Skeletal muscle tissue (tissue), 4 donors: ENCODE measurements around the gene FREM1. TPM values are rescaled to one million over a fixed set of nuclear protein-coding genes. Genes with fewer than 3 reads are reported as not detected.

Experiments
- H3K27ac ChIP-seq: one replicate; pipeline ENCODE4 v1.7.0; 2013; ENCODE audit warnings: mild to moderate bottlenecking, low read depth, low read length, inconsistent platforms
- H3K27me3 ChIP-seq, 3 donors: one replicate each; pipeline ENCODE4 v1.7.0; 2013; ENCODE audit warnings: low read length in 3 of 3; ENCODE audit not compliant: control insufficient read depth in 3 of 3, insufficient read depth in 3 of 3
- H3K36me3 ChIP-seq, 3 donors: one replicate each; pipeline ENCODE4 v1.7.0; 2013; ENCODE audit warnings: low read length in 3 of 3; ENCODE audit not compliant: control insufficient read depth in 3 of 3, insufficient read depth in 3 of 3
- H3K4me1 ChIP-seq, 3 donors: one replicate each; pipeline ENCODE4 v1.7.0; 2013; ENCODE audit warnings: low read length in 3 of 3, mild to moderate bottlenecking in 3 of 3; ENCODE audit not compliant: control insufficient read depth in 3 of 3, insufficient read depth in 3 of 3
- H3K4me3 ChIP-seq, 3 donors: one replicate each; pipeline ENCODE4 v1.7.0; 2013; ENCODE audit warnings: low read length in 3 of 3
- H3K9ac ChIP-seq, 3 donors: one replicate each; pipeline ENCODE4 v1.7.0; 2013; ENCODE audit warnings: low read length in 3 of 3, mild to moderate bottlenecking in 3 of 3, moderate library complexity in 2 of 3, low read depth in 1 of 3
- H3K9me3 ChIP-seq, 3 donors: one replicate each; pipeline ENCODE4 v1.7.0; 2013; ENCODE audit warnings: low read length in 3 of 3; ENCODE audit not compliant: control insufficient read depth in 3 of 3
- total RNA-seq: library from RNA; depleted of rRNA; stranded (reverse); fragments of >200 nt; gene quantifications from one replicate; pipeline ENCODE4 v1.2.3, GENCODE V29; 2014
- donor health status: Osteomylitis.

FREM1 gene
- total RNA-seq, 1 donor from 2014 or later = 17.2 TPM

DNA sequence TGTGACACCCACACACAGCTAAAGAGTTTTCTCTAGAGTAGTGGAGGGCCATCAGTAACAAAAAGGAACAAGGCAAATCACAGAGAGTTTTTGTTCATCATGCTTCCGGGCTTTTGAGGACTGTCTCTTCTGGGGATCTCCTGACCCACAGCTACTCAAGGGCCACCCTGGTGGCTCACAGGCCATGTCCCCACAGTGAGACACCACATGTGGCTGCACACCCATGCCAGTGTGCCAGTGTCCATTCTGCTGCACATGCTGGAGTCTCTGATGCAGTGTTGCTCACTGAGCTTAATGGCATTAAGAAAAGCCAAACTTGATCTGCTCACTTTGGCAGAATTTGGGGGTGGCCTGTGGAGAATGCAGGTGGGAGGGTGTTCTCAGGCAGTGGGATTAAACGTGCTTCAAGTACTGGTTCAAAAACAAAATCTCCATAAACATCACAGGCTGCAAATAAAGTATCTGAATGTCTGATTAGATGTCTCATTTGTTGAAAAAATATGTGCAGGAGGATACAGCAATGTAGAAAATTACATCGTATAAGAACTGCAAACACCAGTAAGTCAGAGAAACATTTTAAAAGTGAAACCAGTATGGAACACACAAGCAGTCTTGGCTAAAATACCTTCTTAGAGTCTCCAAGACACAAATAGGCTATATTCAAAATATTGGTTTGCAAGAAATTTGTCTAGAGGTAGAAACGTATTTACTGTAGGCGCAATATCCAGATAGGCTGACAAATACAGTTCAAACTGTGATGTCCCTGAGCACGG, 11.0 kb downstream of the FREM1 start:
- no peaks in the 10 kb centered on the region for H3K36me3 ChIP-seq
- no peaks in the 10 kb centered on the region for H3K9me3 ChIP-seq
- no peak overlapping the region for H3K9ac ChIP-seq
- no peak overlapping the region for H3K27ac ChIP-seq
- H3K4me1 ChIP-seq = no peaks in the 10 kb centered on the region
- no peaks in the 10 kb centered on the region for H3K27me3 ChIP-seq
- H3K4me3 ChIP-seq = no peak overlapping the region

DNA sequence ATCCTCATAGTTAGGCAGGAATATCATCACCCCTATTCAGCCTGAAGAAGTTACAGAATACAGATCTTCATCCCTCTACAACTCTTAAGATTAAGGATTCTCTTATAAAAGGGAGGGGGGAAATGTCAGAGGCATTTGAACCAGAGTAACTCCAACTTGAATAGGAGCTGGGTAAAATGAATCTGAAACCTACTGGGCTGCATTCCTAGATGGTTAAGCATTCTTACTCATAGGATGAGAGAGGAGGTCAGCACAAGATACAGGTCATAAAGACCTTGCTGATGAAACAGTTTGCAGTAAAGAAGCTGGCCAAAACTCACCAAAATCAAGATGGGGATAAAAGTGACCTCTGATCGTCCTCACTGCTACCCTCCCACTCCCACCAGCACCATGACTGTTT, 14.4 kb downstream of the FREM1 start:
- Histone ChIP-seq H3K9me3 (no peaks in the 10 kb centered on the region), H3K4me1 (no peaks in the 10 kb centered on the region), H3K27me3 (no peaks in the 10 kb centered on the region), H3K36me3 (no peaks in the 10 kb centered on the region), H3K27ac (no peak overlapping the region), H3K4me3 (no peak overlapping the region), H3K9ac (no peak overlapping the region)

- Histone ChIP-seq H3K9me3 (no peaks in the 10 kb centered on the region), H3K4me3 (no peak overlapping the region), H3K9ac (no peak overlapping the region), H3K27ac (no peak overlapping the region), H3K27me3 (no peaks in the 10 kb centered on the region), H3K4me1 (no peaks in the 10 kb centered on the region), H3K36me3 (no peaks in the 10 kb centered on the region)
These were observed 16.9 kb downstream of the FREM1 start for GRCh38 chr9:14893280-14893679.

DNA sequence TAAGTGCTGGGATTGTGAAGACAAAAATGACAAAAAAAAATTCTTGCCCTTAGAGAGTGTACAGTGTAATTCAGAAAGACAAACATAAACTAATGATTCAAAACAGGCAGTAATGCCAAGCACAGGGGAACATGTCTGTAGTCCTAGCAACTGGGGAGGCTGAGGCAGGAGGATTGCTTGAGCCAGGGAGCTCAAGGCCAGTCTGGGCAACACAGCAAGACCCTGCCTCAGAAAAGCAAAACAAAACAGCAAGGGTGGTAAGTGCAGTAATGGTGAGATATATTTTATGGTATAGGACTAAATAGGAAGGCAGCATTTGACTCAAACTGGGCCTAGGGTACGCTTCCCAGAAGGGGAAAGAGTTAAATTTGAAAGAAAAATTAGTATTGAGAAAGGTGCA, 18.9 kb downstream of the FREM1 start:
- H3K27me3 ChIP-seq = no peaks in the 10 kb centered on the region
- H3K9ac ChIP-seq = no peak overlapping the region
- no peaks in the 10 kb centered on the region for H3K9me3 ChIP-seq
- H3K36me3 ChIP-seq = no peaks in the 10 kb centered on the region
- no peak overlapping the region for H3K27ac ChIP-seq
- no peaks in the 10 kb centered on the region for H3K4me1 ChIP-seq
- no peak overlapping the region for H3K4me3 ChIP-seq

DNA sequence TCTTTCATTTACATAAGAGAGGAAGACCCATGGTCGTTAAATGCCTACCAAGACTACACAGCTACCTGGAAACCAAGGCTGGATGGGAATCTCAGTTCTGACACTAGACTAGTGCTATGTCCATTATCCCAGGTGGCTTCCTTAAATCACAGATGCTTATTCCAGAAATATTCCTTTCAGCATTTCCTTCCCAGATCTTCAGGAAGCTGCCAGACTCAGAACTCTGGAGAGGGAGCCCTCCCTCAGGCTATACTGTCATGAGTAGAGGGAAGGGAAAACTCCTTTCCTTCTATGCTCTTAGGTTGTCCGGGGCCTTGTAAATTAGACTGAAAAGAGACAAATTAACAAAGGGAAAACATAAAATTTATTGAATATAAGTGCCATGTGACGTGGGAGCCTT, 20.8 kb downstream of the FREM1 start:
- Histone ChIP-seq H3K9ac (no peak overlapping the region), H3K27me3 (no peaks in the 10 kb centered on the region), H3K9me3 (no peaks in the 10 kb centered on the region), H3K27ac (no peak overlapping the region), H3K4me3 (no peak overlapping the region), H3K4me1 (no peaks in the 10 kb centered on the region), H3K36me3 (no peaks in the 10 kb centered on the region)

DNA sequence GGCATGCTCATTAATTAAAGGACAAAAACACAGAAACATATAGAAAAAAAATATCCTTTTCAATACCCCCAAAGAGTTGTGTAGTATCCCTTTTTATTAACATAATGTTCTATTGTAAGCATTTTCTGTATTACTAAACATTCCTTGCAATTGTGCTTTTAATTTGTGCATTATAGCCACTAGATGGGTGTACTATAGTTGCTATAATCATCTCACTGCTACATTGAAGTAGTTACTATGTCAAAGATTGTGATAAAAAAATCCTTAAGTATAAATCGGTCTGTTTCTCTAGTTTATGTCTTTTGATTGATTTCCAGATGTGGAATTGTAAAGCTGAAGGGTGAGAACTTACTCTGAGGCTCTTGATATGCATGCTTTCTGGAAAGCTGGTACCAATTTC, 21.4 kb downstream of the FREM1 start:
- Histone ChIP-seq H3K27me3 (no peaks in the 10 kb centered on the region), H3K4me1 (no peaks in the 10 kb centered on the region), H3K27ac (no peak overlapping the region)

DNA sequence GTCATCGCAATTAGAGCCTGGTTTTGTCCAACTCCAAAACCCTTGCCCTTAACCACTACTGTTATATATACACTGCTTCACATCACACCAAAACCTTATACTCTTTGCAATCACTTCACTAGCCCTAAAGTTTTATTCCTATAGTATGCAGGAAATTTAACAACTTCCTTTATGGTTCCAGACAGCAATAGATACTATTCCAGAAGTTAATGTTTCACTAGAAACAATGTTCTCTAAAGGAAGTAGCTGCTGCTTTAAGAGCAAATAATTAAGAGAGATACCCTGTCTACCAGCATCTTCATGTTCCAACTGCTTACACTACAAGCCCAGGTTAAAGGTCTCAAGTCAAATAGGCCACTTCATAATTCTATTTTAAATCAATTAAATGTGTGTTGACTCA, 22.0 kb downstream of the FREM1 start:
- Histone ChIP-seq H3K27ac (no peak overlapping the region), H3K9me3 (no peaks in the 10 kb centered on the region)

More for the DNA sequence above, 21.4 kb downstream of the FREM1 start:
- H3K9me3 ChIP-seq = no peaks in the 10 kb centered on the region
- H3K9ac ChIP-seq = no peak overlapping the region
- H3K4me3 ChIP-seq = no peak overlapping the region
- no peaks in the 10 kb centered on the region for H3K36me3 ChIP-seq

GRCh38 chr9:14887149-14887548, 23.1 kb downstream of the FREM1 start:
- H3K36me3 ChIP-seq = no peaks in the 10 kb centered on the region
- no peaks in the 10 kb centered on the region for H3K4me1 ChIP-seq
- H3K27me3 ChIP-seq = no peaks in the 10 kb centered on the region
- no peak overlapping the region for H3K4me3 ChIP-seq
- no peaks in the 10 kb centered on the region for H3K9me3 ChIP-seq
- no peak overlapping the region for H3K27ac ChIP-seq
- no peak overlapping the region for H3K9ac ChIP-seq

More for the DNA sequence above, 22.0 kb downstream of the FREM1 start:
- Histone ChIP-seq H3K36me3 (no peaks in the 10 kb centered on the region), H3K27me3 (no peaks in the 10 kb centered on the region), H3K9ac (no peak overlapping the region), H3K4me1 (no peaks in the 10 kb centered on the region), H3K4me3 (no peak overlapping the region)

DNA sequence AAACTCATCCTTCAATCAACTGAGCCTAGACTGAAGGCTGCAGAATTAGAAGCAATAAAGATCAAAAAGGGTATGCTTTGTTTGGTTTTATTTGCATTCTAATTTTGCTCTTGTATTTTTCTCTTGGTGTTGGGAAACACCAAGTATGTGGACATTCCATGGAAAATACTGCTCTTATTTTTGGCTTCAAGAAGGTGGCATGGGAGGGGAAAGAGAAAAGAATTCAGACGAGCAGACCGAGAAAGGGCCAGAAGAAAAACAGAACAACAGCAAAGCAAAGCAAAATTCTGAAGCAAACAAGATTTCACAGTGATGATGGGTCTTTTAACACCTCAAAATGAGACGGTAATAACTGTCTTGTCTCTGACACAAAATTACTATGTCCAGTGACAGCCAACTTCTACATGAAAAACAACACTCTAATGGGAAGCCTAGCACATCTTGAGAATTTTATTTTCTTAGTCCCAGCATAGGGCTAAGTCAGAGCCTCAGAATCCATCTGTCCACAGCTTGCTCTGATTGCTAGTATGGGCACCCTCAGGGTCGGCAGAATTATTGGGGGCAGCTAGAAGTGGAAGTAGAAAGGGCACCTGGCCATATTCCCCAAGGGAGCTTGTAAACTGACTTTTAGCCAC, 26.8 kb downstream of the FREM1 start:
- H3K27ac ChIP-seq = peak overlapping the region; percentile 29
- H3K9ac ChIP-seq = no peak overlapping the region

GRCh38 chr9:14882090-14882489, 28.1 kb downstream of the FREM1 start:
- Histone ChIP-seq H3K9ac (no peak overlapping the region), H3K27ac (no peak overlapping the region), H3K36me3 (no peaks in the 10 kb centered on the region), H3K4me3 (no peak overlapping the region), H3K4me1 (no peaks in the 10 kb centered on the region), H3K27me3 (no peaks in the 10 kb centered on the region), H3K9me3 (no peaks in the 10 kb centered on the region)

More for the DNA sequence above, 26.8 kb downstream of the FREM1 start:
- Histone ChIP-seq H3K4me1 (no peaks in the 10 kb centered on the region), H3K27me3 (no peaks in the 10 kb centered on the region), H3K36me3 (no peaks in the 10 kb centered on the region), H3K9me3 (no peaks in the 10 kb centered on the region), H3K4me3 (peak overlapping the region in 1 of 3 donors; percentile 22)
